T-helper 1 cell treated with Interleukin-12 subunit alpha and Interleukin-12 subunit beta and Interleukin-4 antibody, amounts not matched to agents 30 ng/mL and 1 ng/mL, for 36 hours (primary cell): ENCODE results near the gene VPS50. TPM values are rescaled to one million over a fixed set of nuclear protein-coding genes. Genes with fewer than 3 reads are reported as not detected.
"Not testable (repeated sequence)": the region's sequence is repeated elsewhere in the genome, so short reads cannot be mapped to it uniquely, and the experiment has no call there.

Experiments used
- intact Hi-C: fragments of 100-400 bp; cut with micrococcal nuclease; formaldehyde crosslinking; loops from one replicate; pipeline ENCODE4 v1.15.1; 2024
- total RNA-seq: library from RNA; stranded (reverse); gene quantifications from 2 replicates; pipeline ENCODE4 v1.2.3, GENCODE V29; 2022

Gene VPS50
- total RNA-seq, 1 donor from 2014 or later: 25.0 TPM

DNA sequence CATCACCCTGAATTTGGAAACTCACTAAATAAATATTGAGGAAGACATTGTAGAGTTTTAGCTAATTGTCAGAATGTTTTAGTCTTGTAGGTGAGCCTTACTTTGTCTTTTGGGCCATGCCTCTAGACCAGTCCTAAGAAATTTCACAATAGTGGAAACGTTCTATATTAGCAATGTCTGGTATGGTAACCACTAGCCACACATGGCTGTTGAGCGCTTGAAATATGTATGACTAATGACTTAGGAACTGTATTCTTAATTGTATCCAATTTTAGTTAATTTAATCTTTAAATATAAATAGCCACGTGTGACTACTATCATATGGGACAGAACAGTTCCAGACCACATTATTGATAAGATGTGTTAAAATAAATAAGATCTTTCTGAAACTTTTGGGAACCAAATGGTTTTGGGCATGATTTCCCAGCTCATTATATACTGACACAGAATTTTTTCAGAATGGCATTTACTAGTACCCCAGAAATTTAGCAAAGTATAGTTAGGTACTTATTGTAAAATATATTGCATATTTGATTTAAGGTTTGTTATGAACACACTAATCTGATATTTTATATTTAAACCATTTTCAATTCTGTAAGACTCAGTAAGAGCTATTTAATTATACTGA, 95.0 kb downstream of the VPS50 start:
- intact Hi-C loops: no loop called here

DNA sequence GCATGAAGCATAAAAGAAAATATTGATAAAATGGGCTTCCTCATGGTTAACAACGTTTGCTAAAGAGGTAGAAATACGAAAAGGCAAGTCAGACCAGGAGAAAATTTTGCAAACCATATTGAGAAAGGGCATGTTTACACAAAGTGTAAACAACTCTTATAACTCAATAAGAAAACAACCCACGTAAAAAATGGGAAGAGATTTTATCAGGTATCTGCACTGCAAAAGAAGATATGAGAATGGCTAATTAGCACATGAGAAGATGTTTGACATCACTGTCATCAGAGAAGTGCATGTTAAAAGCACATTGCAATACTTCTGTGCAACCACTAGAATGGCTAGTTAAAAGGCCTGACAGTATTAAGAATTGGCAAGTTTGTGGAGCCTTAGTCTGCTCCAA, 99.5 kb downstream of the VPS50 start:
- intact Hi-C loops: no loop called here

DNA sequence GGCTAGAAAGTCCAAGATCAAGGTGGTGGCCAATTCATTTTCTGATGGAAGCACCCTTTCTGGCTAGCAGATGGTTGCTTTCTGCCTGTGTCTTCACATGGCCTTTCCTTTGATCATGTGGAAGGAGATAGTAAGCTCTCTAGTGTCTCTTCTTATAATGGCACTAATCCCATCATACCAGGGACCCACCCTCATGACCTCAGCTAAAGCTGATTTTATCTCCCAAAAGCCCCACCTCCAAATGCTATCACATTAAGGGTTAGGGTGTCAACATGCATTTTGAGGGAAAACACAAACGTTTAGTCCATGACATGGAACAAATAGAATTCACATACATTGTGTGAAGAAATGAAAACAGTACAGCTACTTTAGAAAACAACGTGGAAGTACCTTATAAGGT, 100.0 kb downstream of the VPS50 start:
- intact Hi-C loops: no loop called here

DNA sequence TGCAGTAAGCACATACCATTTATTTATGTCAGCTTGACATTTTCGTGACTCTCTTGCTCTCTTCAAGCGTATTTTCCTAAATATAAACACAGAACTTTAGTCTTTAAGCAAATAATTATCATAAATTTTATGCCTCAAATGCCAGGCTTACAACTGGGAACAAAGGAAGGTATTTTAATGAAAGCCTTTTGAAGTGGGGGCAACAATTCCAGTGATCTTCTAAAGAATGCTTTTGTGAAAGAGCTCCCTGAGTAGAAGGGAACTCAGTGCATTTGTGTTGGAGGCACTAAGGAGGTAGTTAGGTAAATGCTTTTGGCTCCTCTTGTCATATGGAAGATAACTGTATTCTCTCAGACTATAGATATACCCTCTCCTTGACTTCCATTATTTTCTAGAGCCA, 104.9 kb downstream of the VPS50 start:
- intact Hi-C loops: no loop called here

DNA sequence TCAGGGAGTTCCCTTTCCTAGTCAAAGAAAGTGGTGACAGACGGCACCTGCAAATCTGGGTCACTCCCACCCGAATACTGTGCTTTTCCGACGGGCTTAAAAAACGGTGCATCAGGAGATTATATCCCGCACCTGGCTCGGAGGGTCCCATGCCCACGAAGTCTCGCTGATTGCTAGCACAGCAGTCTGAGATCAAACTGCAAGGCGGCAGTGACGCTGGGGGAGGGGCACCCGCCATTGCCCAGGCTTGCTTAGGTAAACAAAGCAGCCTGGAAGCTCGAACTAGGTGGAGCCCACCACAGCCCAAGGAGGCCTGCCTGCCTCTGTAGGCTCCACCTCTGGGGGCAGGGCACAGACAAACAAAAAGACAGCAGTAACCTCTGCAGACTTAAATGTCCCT, 110.0 kb downstream of the VPS50 start:
- intact Hi-C loops: not testable (repeated sequence)

DNA sequence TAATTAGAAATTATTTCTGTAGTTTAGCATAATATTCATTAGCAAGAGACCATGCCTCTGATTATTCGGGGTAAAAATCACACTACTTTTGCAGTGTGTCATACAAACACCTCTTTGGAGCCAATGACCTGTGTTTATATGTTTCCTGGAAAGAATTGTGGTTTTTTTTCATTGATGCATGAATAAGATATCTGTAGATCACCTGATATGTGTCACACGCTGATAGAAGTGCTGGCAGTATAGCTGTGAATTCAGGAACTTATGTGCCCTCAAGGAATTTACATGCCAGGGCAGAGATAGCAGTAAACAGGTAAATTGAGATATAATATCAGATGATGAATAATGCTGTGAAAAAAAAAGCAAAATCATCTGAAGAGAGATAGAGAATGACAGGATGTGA, 118.2 kb downstream of the VPS50 start:
- intact Hi-C loops: no loop called here

DNA sequence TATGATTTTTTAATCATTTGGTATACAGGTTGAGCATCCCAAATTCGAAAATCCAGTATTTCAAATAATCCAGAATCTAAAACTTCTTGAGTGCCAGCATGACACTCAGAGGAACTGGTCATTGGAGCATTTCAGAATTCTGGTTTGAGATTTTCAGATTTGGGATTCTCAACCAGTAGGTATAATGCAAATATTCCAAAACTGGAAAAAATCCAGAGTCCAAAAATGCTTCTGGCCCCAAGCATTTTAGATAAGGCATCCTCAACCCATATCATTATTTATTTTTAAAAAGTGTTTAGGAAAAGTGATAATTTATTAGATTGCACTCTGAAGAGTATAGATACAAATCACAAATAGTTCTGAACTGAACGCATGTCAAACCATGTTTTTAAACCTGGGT, 120.7 kb downstream of the VPS50 start:
- intact Hi-C loops: no loop called here

DNA sequence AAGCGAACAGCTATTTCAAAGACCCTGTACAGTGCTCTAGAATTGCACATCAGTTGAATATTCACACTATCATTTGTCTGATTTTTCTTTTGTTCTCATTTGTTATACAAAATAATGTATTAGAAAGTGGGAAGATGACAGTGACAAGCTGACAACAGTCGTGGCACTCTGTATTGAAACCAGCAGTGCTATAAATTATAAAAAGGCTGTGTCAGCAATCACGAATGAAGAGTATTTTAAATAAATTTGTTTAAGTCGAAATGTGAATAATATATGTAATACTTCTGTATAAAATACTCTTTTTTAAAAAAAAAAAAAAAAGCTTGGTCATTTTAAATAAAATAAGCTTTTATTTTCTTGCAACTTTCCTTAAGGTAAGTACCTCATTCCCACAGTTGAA, 122.6 kb downstream of the VPS50 start:
- intact Hi-C loops: no loop called here

DNA sequence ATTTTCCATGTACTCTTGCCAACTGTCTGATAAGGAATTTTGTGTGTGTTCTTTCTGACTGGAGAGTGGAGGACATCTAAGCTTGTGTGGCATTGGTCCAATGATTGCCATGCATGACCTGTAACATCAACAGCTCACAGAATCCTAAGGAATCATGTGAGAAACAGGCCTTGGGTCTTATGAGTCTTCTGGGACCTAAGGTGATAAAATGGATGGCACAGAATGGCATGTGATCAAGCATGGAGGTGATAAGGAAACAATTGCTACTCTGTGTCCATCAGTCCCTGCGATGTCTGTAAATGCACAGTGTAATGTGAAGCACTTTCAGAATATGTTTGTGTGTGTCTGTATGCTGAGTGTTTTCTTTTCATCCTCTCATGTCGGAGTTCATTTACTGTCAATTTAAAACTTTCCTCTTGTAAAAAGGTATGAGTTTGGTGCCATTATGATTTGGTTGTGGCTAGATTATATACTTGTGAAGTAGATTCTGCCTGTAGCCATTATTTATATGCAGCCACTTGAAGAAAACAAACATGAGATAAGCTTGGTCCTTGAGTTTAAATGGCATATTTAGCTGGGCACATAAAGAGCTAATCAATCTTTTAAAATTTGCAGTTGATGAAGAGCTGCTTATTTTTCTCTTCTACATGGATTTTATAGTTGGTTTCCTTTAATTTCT, 127.5 kb downstream of the VPS50 start:
- intact Hi-C loops: no loop called here

DNA sequence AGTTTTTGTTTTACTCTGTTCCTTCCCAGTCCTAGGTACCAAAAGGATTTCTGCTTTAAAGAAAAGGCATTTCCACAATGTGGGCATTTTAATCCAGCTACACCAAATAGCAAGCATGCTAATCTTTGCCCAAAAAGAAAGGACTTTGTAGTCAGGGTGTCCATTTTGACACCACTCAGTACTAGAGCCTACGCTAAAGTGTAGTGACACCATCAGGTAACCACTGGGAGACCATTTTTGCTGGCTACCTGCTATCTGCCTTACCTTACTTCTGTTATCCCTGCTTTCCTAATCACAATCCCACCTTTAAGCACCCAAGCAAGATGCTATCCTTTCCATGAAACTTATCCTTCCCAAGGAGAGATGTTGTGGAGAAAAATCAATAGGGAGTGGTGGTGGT, 129.7 kb downstream of the VPS50 start:
- intact Hi-C loops: no loop called here

DNA sequence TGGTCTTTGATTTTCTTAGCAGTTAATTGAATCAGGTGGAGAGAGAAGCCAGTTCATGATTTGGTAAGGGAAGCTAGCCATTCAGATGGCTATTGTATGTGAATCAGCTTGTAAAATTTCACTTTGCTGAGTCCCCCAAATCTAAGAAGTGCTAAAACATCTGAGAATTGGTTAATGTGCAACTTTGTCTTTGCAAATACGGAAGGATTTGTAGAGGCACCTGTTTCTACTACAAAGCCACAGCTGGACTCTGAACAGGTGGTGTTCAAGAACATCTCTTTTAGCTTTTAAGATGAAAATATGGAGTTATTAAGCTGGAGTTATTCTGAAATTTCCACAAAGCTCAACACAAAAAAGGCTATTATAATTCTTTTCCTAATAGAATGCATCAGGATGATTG, 132.6 kb downstream of the VPS50 start:
- intact Hi-C loops: no loop called here

DNA sequence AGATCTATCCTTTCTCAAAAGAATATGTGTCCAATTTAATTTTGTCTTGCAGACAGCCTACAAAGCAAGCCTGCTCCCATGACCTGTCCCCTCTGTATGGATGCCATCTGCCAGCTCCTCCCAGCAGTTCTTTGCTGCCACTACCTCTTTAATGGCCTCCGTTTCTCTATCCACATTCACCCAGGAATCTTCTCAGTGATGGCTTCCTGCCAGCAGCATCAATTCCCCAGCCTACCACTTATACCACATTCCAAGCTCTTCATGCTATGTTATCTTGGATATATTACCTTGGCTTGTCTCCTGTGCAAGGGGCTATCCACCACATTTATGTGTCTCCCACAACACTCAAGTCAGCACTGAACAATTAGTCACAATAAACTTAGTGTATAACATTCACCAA, 133.2 kb downstream of the VPS50 start:
- intact Hi-C loops: no loop called here

DNA sequence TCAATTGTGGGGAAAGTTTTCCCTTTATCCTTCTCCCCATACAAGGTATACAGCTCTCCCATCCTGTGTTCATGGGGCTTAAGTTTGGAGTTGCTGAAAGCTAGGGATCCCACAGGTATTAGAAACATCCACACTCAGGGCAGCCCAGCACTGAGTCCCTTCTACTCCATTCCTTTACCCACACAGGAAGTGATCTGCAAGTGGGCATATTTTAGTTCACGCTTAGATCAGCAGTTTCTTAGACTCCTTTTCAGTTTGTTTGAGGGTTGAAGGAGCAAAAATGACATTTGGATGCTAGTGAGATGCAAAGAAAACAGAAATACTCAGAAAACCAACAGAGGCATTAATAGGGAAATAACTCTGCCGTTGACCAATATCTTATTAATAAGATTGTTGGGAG, 134.7 kb downstream of the VPS50 start:
- intact Hi-C loops: no loop called here

DNA sequence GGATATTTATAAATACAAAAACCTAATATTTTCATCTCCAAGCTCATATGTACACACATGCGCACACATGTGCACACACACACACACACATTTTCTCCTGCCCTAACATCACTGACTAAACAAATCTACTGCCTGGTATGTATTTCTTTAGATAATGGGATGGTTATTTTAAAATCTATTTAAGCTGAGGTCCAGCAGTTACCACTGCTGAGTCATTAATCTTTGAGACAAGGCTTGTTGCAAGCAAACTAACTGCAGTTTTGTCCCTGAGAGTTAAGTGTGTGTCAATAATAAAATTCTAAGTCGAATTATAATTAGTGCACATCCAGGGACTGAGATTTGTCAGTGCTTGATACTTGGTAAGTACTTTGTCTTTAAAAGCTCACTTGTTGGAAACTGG, 135.1 kb downstream of the VPS50 start:
- intact Hi-C loops: no loop called here

DNA sequence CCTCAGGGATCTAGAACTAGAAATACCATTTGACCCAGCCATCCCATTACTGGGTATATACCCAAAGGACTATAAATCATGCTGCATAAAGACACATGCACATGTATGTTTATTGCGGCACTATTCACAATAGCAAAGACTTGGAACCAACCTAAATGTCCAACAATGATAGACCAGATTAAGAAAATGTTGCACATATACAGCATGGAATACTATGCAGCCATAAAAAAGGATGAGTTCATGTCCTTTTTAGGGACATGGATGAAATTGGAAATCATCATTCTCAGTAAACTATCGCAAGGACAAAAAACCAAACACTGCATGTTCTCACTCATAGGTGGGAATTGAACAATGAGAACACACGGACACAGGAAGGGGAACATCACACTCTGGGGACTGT, 138.8 kb downstream of the VPS50 start:
- intact Hi-C loops: not testable (repeated sequence)

DNA sequence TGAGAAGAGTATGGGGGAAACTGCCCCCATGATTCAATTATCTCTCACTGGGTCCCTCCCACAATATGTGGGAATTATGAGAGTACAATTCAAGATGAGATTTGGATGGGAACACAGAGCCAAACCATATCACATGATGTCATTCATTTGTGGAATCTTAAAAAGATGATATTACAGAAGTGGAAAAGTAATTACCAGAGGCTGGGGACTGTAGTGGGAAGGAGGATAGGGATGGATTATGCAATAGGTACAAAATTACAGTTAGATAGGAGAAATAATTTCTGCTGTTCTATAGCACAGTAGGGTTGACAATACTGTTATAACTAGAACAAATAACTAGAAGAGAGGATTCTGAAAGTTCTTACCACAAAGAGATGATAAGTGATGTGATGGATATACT, 141.4 kb downstream of the VPS50 start:
- intact Hi-C loops: no loop called here

DNA sequence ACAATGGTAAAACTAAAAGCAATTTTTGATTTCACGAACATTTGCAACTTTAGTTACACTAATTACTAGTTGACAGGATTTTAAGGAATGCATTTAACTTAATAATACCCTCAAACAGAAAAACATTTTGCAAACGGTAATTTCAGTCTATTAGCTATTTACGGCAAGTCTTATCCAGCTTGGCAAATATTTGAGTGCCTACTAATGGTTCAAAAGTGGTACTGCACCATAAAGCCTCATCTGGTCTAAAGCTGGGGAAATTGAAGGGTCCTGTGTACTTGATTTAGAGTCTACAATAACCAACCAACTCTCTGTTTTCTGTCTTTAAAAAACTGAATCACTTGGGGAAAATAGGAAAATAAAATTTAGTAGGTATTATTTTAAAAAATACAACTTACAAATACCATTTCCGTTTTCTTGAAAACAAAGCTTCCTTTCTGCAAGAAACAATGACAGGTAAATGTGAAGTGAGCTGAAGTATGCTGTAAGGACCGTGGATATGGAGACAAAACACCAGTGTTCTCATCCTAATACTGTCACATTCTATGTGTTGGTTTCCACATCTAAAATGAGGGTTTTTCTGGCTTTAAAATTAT, 142.3 kb downstream of the VPS50 start:
- intact Hi-C loops: no loop called here

DNA sequence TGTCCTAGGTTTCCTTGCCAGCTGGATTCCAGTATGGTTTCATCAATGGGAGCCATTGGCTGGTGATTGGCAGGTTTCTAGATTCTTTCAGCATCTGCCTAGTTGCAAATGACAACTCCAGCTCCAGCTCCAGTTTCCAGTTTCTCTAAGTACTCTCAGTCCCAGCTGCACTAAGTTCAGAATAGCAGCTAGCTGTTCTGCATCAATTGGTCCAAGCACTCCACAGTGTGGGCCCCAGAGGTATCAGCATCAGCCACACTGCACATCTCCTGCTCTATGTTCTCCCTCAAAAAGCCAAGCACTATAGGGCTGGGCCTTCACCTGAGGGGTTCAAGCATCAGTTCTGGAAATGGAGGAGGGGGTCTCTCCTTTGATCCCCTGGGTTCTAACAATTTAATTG, 143.4 kb downstream of the VPS50 start:
- intact Hi-C loops: loop anchor here (1.0 kb wide), 1 partner anchor 130 kb away; no protein-coding TSS in a partner anchor

DNA sequence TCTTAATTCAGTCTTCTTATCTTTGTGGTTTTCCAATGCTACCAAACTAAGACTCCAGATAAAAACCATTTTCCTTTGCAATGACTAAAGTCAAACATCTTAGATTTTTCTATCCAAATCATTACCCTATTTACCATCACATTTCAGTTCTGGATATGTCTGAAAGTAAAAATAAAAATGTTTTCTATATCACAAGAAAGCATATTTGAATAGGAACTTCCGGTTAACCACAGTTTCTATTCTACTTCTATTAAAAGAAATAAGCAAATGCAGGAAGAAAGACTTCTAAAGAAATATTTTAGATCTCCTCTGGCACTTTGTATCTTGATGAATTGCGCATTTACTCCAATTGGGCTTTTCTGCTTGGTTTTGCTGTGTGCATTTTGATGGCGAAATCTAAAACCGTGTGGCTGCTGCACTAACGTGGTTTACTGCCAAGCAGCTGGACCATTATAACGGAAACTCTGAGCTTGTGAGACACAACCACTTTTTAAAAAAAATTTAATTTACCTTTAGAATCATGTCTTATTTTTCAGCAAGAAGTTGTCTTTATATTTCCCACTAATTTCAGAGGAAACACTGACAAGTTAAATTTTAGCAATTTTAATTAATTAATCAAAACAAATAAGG, 146.1 kb downstream of the VPS50 start:
- intact Hi-C loops: no loop called here

DNA sequence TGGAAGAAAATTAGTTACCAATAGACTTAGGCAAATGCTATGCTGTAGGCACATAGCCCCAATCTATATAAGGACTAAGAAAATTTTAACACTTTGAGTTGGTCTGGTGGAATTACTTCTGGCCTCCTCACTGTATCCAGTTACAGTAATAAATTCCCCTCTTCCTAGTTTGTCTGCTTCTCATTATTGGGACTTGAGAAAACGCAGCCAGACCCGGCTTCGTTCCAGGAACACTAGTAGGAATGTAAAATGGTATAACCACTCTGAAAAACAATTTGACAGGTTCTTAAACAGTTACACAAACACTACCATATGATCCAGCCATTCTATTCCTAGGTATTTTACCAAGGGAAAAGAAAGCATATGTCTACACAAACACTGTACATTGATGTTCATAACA, 150.2 kb downstream of the VPS50 start:
- intact Hi-C loops: no loop called here

DNA sequence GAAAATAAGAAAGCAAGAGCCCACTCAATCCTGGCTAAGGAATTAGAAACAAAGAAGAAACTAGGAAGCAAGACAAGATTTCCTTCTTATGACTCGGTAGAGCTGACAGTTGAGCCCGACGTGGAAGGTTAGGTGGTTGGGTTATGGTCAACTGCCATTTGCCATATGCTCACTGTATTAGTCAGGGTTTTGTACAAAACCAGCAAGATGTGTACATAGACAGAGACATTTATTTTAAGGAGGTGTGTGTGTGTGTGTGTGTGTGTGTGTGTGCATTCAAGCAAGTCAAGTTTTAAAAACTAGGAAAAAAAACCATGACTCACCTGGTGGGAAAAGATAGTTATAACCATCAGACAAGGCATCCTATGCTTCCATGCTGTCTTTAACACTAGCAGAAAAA, 158.5 kb downstream of the VPS50 start:
- intact Hi-C loops: no loop called here

DNA sequence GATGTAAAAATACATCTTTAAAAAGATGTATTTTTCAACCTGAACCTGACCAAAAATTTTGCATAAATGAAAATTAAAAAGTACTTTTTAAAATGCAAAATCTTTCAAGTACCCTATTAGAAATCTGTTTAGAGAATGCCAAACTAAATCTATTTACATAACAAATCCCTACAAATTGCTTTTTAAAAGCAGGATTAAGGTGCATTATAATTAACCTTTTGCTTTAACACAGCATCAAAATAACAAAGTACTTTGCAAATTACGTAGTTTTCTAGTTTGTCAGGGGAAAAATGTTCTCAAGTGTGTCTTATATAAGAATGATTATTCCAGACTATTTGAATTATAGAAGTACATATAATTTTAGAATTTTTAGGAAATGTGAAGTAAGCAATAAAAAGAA, 160.8 kb downstream of the VPS50 start:
- intact Hi-C loops: no loop called here

DNA sequence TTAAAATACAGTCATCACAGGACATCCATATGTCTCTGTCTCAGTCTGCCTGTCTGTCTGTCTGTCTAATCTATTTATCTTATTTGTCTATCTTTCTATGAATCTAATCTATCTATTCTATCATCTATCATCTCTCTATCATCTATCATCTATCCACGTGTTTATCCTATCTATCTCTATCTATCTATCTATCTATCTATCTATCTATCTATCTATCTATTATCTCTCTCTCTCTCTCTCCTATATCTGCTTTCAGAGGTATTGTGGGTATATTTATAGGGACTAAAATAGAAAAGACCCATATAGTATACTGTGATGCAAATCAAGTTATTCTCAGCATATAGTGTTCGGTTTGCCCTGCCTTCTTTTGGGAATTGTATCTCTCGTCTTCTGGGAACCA, 167.5 kb downstream of the VPS50 start:
- intact Hi-C loops: no loop called here
